HepG2 (cell line): ENCODE data around the gene SLC11A1. TPM values are rescaled to one million over a fixed set of nuclear protein-coding genes. Genes with fewer than 3 reads are reported as not detected.
A peak's percentile ranks its signal among the peaks of the same experiment; 100 is the strongest.

ENCODE experiments used
- BHLHE40 ChIP-seq: IDR thresholded peaks from 2 replicates; pipeline ENCODE4 v1.6.1; 2011; ENCODE audit warnings: low read length, improper control_type of control experiment
- FOXJ3 ChIP-seq: sonication (generic); formaldehyde crosslinking; IDR thresholded peaks from 2 replicates; pipeline ENCODE4 v1.4.0; 2020; ENCODE audit warnings: missing genetic modification reagents, mild to moderate bottlenecking, borderline replicate concordance
- MIER3 ChIP-seq: IDR thresholded peaks from 2 replicates; pipeline ENCODE4 v1.6.1; 2016; ENCODE audit warnings: missing compliant biosample characterization, borderline replicate concordance
- POGZ ChIP-seq: sonication (generic); formaldehyde crosslinking; IDR thresholded peaks from 2 replicates; pipeline ENCODE4 v1.4.0; 2020; ENCODE audit warnings: mild to moderate bottlenecking, missing genetic modification reagents
- REPIN1 ChIP-seq: sonication (generic); formaldehyde crosslinking; IDR thresholded peaks from 2 replicates; pipeline ENCODE4 v1.8.0; 2022; ENCODE audit warnings: missing genetic modification reagents, low read depth, mild to moderate bottlenecking, borderline replicate concordance
- ZNF20 ChIP-seq: sonication (generic); formaldehyde crosslinking; IDR thresholded peaks from 2 replicates; pipeline ENCODE4 v1.4.0; 2020; ENCODE audit warnings: mild to moderate bottlenecking, moderate library complexity, missing genetic modification reagents
- ZNF234 ChIP-seq: sonication (generic); formaldehyde crosslinking; conservative IDR thresholded peaks from 2 replicates; pipeline ENCODE4 v1.5.1; 2020; ENCODE audit warnings: mild to moderate bottlenecking, missing genetic modification reagents
- ZNF556 ChIP-seq: sonication (generic); formaldehyde crosslinking; IDR thresholded peaks from 2 replicates; pipeline ENCODE4 v1.4.0; 2020; ENCODE audit warnings: mild to moderate bottlenecking, missing genetic modification reagents, borderline replicate concordance
- ZNF792 ChIP-seq: IDR thresholded peaks from 2 replicates; pipeline ENCODE4 v1.6.1; 2016
- polyA plus RNA-seq, 8 experiments: library from polyadenylated mRNA; depleted of rRNA in 3 of 8; stranded (reverse) in 7 of 8; unstranded in 1 of 8; fragments of >200 nt; fragmentation: Illumina TruSeq in 4 of 8; extraction: Trizol in 4 of 8; gene quantifications; 2 replicates each; pipeline versions ENCODE4 v1.2.1 to v1.2.3, GENCODE V29; 2011 to 2016; ENCODE audit warnings: low read depth in 4 of 8, missing spikeins in 1 of 8, mixed read lengths in 1 of 8; ENCODE audit not compliant: insufficient read depth in 1 of 8
- total RNA-seq, 5 experiments: library from RNA; depleted of rRNA; stranded (reverse); fragments of >200 nt; fragmentation: Illumina TruSeq; extraction: Trizol; gene quantifications; 2 replicates each; pipeline ENCODE4 v1.2.3, GENCODE V29; 2016; ENCODE audit warnings: low read depth in 1 of 5
- TF ChIP-seq, protein P1 (sequence below): sonication (generic); formaldehyde crosslinking; IDR thresholded peaks from 2 replicates; pipeline ENCODE4 v1.8.1; 2022; ENCODE audit warnings: low read depth, mild to moderate bottlenecking, missing genetic modification reagents
- TF ChIP-seq, protein P2 (sequence below): sonication (generic); formaldehyde crosslinking; IDR thresholded peaks from 2 replicates; pipeline ENCODE4 v1.4.0; 2020; ENCODE audit warnings: missing genetic modification reagents
- TF ChIP-seq, protein P3 (sequence below): sonication (generic); formaldehyde crosslinking; IDR thresholded peaks from 2 replicates; pipeline ENCODE4 v1.9.0; 2022; ENCODE audit warnings: low read depth, missing genetic modification reagents
- TF ChIP-seq, protein P4 (sequence below): sonication (generic); IDR thresholded peaks from 2 replicates; pipeline ENCODE4 v1.6.1; 2016; ENCODE audit warnings: low read depth, borderline replicate concordance
- TF ChIP-seq, protein P5 (sequence below): sonication (generic); formaldehyde crosslinking; IDR thresholded peaks from 2 replicates; pipeline ENCODE4 v1.4.0; 2020; ENCODE audit warnings: missing genetic modification reagents, borderline replicate concordance
- TF ChIP-seq, protein P6 (sequence below): sonication (generic); formaldehyde crosslinking; IDR thresholded peaks from 2 replicates; pipeline ENCODE4 v1.4.0; 2020; ENCODE audit warnings: mild to moderate bottlenecking, missing genetic modification reagents

The SLC11A1 gene
- total and polyA plus RNA-seq, 2 of the 13 experiments (the other 11 are each of a cell fraction or from before 2014, with no cell fraction given), result 0.33 to 2.3 TPM

DNA sequence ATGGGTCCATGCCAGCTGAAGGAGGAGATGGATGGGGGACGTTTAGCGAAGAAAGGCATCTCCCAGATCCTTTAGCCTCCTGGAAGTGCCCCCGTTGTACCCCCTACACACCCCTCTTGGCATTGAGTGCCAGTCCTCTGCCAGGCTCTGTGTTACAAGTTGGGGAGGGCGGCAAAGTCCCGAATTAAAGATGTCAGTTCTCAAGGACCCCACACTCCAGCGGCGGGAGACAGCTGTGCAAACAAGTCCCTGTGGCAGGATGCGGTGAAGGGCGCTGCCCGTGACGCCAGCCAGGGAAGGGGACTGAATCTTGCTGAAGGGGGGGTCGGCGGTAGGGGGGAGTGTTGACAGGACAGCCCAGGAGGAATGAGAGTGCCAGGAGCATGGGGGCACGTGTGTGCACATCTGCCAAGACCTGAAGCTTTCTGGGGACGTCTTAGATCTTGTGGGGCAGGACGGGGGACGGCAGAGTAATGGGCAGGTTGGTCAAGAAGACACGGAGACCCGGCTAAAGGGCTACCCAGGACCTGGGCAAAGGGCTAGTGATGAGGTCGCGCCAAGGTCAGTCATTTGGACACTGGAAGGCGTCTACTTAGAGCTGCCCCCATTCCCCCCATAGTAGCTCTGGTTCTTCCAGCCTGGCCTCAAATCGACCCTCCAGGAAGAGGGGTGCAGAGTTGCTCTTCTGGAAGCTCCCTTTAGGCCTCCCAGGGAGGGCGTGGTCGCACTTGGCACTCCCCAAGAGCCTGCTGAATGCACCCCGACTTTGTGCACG lies 14.8 kb downstream of the SLC11A1 start (continued):
- TF ChIP-seq, protein P1, sequence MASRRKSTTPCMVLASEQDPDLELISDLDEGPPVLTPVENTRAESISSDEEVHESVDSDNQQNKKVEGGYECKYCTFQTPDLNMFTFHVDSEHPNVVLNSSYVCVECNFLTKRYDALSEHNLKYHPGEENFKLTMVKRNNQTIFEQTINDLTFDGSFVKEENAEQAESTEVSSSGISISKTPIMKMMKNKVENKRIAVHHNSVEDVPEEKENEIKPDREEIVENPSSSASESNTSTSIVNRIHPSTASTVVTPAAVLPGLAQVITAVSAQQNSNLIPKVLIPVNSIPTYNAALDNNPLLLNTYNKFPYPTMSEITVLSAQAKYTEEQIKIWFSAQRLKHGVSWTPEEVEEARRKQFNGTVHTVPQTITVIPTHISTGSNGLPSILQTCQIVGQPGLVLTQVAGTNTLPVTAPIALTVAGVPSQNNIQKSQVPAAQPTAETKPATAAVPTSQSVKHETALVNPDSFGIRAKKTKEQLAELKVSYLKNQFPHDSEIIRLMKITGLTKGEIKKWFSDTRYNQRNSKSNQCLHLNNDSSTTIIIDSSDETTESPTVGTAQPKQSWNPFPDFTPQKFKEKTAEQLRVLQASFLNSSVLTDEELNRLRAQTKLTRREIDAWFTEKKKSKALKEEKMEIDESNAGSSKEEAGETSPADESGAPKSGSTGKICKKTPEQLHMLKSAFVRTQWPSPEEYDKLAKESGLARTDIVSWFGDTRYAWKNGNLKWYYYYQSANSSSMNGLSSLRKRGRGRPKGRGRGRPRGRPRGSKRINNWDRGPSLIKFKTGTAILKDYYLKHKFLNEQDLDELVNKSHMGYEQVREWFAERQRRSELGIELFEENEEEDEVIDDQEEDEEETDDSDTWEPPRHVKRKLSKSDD (CRISPR knock-in tag), result 0 out of 2 replicates have a peak, but pooled peaks have one; percentile 30
- TF ChIP-seq ZNF20 (CRISPR knock-in tag) (peak; percentile 80), MIER3 (CRISPR knock-in tag) (0 out of 2 replicates have a peak, but pooled peaks have one; percentile 23), ZNF556 (CRISPR knock-in tag) (0 out of 2 replicates have a peak, but pooled peaks have one; percentile 1), FOXJ3 (CRISPR knock-in tag) (no peak), ZNF792 (CRISPR knock-in tag) (peak; percentile 50; the same call in 1 of the 2 replicates), REPIN1 (CRISPR knock-in tag) (no peak), ZNF234 (no peak), BHLHE40 (0 out of 2 replicates have a peak, but pooled peaks have one; percentile 36), POGZ (CRISPR knock-in tag) (no peak)
- TF ChIP-seq, protein P2, sequence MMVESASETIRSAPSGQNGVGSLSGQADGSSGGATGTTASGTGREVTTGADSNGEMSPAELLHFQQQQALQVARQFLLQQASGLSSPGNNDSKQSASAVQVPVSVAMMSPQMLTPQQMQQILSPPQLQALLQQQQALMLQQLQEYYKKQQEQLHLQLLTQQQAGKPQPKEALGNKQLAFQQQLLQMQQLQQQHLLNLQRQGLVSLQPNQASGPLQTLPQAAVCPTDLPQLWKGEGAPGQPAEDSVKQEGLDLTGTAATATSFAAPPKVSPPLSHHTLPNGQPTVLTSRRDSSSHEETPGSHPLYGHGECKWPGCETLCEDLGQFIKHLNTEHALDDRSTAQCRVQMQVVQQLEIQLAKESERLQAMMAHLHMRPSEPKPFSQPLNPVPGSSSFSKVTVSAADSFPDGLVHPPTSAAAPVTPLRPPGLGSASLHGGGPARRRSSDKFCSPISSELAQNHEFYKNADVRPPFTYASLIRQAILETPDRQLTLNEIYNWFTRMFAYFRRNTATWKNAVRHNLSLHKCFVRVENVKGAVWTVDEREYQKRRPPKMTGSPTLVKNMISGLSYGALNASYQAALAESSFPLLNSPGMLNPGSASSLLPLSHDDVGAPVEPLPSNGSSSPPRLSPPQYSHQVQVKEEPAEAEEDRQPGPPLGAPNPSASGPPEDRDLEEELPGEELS (CRISPR knock-in tag), result no peak; the same call in 1 of the 2 replicates
- TF ChIP-seq, protein P3, sequence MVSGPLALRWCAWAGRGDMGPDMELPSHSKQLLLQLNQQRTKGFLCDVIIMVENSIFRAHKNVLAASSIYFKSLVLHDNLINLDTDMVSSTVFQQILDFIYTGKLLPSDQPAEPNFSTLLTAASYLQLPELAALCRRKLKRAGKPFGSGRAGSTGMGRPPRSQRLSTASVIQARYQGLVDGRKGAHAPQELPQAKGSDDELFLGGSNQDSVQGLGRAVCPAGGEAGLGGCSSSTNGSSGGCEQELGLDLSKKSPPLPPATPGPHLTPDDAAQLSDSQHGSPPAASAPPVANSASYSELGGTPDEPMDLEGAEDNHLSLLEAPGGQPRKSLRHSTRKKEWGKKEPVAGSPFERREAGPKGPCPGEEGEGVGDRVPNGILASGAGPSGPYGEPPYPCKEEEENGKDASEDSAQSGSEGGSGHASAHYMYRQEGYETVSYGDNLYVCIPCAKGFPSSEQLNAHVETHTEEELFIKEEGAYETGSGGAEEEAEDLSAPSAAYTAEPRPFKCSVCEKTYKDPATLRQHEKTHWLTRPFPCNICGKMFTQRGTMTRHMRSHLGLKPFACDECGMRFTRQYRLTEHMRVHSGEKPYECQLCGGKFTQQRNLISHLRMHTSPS (CRISPR knock-in tag), result peak; percentile 72; the same call in 1 of the 2 replicates
- TF ChIP-seq, protein P4, sequence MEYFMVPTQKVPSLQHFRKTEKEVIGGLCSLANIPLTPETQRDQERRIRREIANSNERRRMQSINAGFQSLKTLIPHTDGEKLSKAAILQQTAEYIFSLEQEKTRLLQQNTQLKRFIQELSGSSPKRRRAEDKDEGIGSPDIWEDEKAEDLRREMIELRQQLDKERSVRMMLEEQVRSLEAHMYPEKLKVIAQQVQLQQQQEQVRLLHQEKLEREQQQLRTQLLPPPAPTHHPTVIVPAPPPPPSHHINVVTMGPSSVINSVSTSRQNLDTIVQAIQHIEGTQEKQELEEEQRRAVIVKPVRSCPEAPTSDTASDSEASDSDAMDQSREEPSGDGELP, result peak; percentile 99
- TF ChIP-seq, protein P5, sequence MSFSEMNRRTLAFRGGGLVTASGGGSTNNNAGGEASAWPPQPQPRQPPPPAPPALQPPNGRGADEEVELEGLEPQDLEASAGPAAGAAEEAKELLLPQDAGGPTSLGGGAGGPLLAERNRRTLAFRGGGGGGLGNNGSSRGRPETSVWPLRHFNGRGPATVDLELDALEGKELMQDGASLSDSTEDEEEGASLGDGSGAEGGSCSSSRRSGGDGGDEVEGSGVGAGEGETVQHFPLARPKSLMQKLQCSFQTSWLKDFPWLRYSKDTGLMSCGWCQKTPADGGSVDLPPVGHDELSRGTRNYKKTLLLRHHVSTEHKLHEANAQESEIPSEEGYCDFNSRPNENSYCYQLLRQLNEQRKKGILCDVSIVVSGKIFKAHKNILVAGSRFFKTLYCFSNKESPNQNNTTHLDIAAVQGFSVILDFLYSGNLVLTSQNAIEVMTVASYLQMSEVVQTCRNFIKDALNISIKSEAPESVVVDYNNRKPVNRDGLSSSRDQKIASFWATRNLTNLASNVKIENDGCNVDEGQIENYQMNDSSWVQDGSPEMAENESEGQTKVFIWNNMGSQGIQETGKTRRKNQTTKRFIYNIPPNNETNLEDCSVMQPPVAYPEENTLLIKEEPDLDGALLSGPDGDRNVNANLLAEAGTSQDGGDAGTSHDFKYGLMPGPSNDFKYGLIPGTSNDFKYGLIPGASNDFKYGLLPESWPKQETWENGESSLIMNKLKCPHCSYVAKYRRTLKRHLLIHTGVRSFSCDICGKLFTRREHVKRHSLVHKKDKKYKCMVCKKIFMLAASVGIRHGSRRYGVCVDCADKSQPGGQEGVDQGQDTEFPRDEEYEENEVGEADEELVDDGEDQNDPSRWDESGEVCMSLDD, result peak; percentile 83; the same call in 1 of the 2 replicates
- TF ChIP-seq, protein P6, sequence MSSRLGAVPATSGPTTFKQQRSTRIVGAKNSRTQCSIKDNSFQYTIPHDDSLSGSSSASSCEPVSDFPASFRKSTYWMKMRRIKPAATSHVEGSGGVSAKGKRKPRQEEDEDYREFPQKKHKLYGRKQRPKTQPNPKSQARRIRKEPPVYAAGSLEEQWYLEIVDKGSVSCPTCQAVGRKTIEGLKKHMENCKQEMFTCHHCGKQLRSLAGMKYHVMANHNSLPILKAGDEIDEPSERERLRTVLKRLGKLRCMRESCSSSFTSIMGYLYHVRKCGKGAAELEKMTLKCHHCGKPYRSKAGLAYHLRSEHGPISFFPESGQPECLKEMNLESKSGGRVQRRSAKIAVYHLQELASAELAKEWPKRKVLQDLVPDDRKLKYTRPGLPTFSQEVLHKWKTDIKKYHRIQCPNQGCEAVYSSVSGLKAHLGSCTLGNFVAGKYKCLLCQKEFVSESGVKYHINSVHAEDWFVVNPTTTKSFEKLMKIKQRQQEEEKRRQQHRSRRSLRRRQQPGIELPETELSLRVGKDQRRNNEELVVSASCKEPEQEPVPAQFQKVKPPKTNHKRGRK, result 0 out of 2 replicates have a peak, but pooled peaks have one; percentile 24
